Neural cell (in vitro differentiated cells): Measurements from ENCODE around the gene CEP350. TPM values are rescaled to one million over a fixed set of nuclear protein-coding genes. Genes with fewer than 3 reads are reported as not detected.

Source experiments
- H2AFZ ChIP-seq: fragments of 200-600, 300-800 bp; sonication (generic), shearing (Covaris generic); 2 replicates; pipeline ENCODE4 v1.6.0; 2014; ENCODE audit warnings: low read depth, mild to moderate bottlenecking, antibody characterized with exemption, low read length, moderate library complexity
- H3F3A ChIP-seq: fragments of 200-600 bp; shearing (Covaris generic); 2 replicates; pipeline ENCODE4 v1.6.1; 2016; ENCODE audit warnings: mild to moderate bottlenecking, moderate library complexity, mixed read lengths, antibody characterized with exemption, low read length; ENCODE audit not compliant: insufficient read depth, poor library complexity, severe bottlenecking
- H3K27ac ChIP-seq: fragments of 200-600, 300-800 bp; sonication (generic), shearing (Covaris generic); 2 replicates; pipeline ENCODE4 v1.5.1; 2014; ENCODE audit warnings: mild to moderate bottlenecking, low read length, moderate library complexity
- H3K27me3 ChIP-seq: fragments of 300-800, 200-600 bp; sonication (generic), shearing (Covaris generic); 2 replicates; pipeline ENCODE4 v1.6.0; 2014; ENCODE audit warnings: mild to moderate bottlenecking, low read depth, low read length, moderate library complexity; ENCODE audit not compliant: insufficient read depth
- H3K36me3 ChIP-seq: fragments of 300-800, 200-600 bp; sonication (generic), shearing (Covaris generic); 2 replicates; pipeline ENCODE4 v1.5.1; 2014; ENCODE audit warnings: mild to moderate bottlenecking, antibody characterized with exemption, low read length, moderate library complexity; ENCODE audit not compliant: insufficient read depth
- H3K4me2 ChIP-seq: fragments of 300-800, 200-600 bp; sonication (generic), shearing (Covaris generic); 2 replicates; pipeline ENCODE4 v1.6.0; 2014; ENCODE audit warnings: mild to moderate bottlenecking, low read length
- H3K4me3 ChIP-seq: fragments of 300-800, 200-600 bp; sonication (generic), shearing (Covaris generic); 2 replicates; pipeline ENCODE4 v1.5.1; 2014; ENCODE audit warnings: mild to moderate bottlenecking, low read length, moderate library complexity
- H3K79me2 ChIP-seq: fragments of 200-600 bp; shearing (Covaris generic); replicated peaks from 2 replicates; pipeline ENCODE4 v1.6.0; 2014; ENCODE audit warnings: mild to moderate bottlenecking, low read length, moderate library complexity; ENCODE audit not compliant: insufficient read depth
- H3K9ac ChIP-seq: fragments of 300-800, 200-600 bp; sonication (generic), shearing (Covaris generic); 2 replicates; pipeline ENCODE4 v1.6.1; 2016; ENCODE audit warnings: mild to moderate bottlenecking, low read length, mixed read lengths
- H3K9me2 ChIP-seq: fragments of 200-600 bp; shearing (Covaris generic); 2 replicates; pipeline ENCODE4 v1.6.1; 2016; ENCODE audit warnings: mild to moderate bottlenecking, low read length, mixed read lengths; ENCODE audit not compliant: insufficient read depth
- H3K9me3 ChIP-seq: fragments of 200-600, 300-800 bp; sonication (generic), shearing (Covaris generic); 2 replicates; pipeline ENCODE4 v1.6.1; 2016; ENCODE audit warnings: mild to moderate bottlenecking, mixed run types, low read length, moderate library complexity, mixed read lengths
- H4K20me1 ChIP-seq: fragments of 200-600 bp; shearing (Covaris generic); 2 replicates; pipeline ENCODE4 v1.6.1; 2016; ENCODE audit warnings: mild to moderate bottlenecking, mixed run types; ENCODE audit not compliant: insufficient read depth
- EP300 ChIP-seq: fragments of 450-650 bp; conservative IDR thresholded peaks from 2 replicates; pipeline ENCODE4 v1.6.1; 2014; ENCODE audit warnings: antibody characterized with exemption, mild to moderate bottlenecking, moderate library complexity; ENCODE audit not compliant: poor library complexity, severe bottlenecking
- EZH2 ChIP-seq: fragments of 200-600, 300-800 bp; shearing (Covaris generic), sonication (generic); IDR thresholded peaks from 2 replicates; pipeline ENCODE4 v1.6.1; 2014; ENCODE audit warnings: antibody characterized with exemption, low read length, borderline replicate concordance, mild to moderate bottlenecking; ENCODE audit not compliant: insufficient read depth, poor library complexity, severe bottlenecking
- MXI1 ChIP-seq: fragments of 450-650 bp; conservative IDR thresholded peaks from 2 replicates; pipeline ENCODE4 v1.6.1; 2014; ENCODE audit warnings: antibody characterized with exemption, mild to moderate bottlenecking; ENCODE audit not compliant: poor library complexity, severe bottlenecking
- POLR2AphosphoS5 ChIP-seq: IDR thresholded peaks from 2 replicates; pipeline ENCODE4 v1.6.1; 2012
- RAD21 ChIP-seq: fragments of 450-650 bp; conservative IDR thresholded peaks from 2 replicates; pipeline ENCODE4 v1.6.1; 2014; ENCODE audit warnings: antibody characterized with exemption, mild to moderate bottlenecking, moderate library complexity
- SMC3 ChIP-seq: fragments of 450-650 bp; conservative IDR thresholded peaks from 2 replicates; pipeline ENCODE4 v1.6.1; 2014; ENCODE audit warnings: antibody characterized with exemption, mild to moderate bottlenecking, moderate library complexity; ENCODE audit not compliant: poor library complexity
- TAF1 ChIP-seq: IDR thresholded peaks from 2 replicates; pipeline ENCODE4 v1.6.1; 2012; ENCODE audit warnings: low read depth
- polyA plus RNA-seq: library from polyadenylated mRNA; depleted of rRNA; stranded (reverse); fragments of >200 nt; gene quantifications from 2 replicates; pipeline ENCODE4 v1.2.3, GENCODE V29; 2014
- TF ChIP-seq, protein P1 (sequence below): IDR thresholded peaks from 2 replicates; pipeline ENCODE4 v1.6.1; 2012; ENCODE audit warnings: borderline replicate concordance
- TF ChIP-seq, protein P2 (sequence below): fragments of 450-650 bp; IDR thresholded peaks from 2 replicates; pipeline ENCODE4 v1.5.1; 2014; ENCODE audit warnings: antibody characterized with exemption, mild to moderate bottlenecking, moderate library complexity; ENCODE audit not compliant: poor library complexity, severe bottlenecking

The CEP350 gene
- polyA plus RNA-seq, 1 donor from 2014 or later: 28.1 TPM

DNA sequence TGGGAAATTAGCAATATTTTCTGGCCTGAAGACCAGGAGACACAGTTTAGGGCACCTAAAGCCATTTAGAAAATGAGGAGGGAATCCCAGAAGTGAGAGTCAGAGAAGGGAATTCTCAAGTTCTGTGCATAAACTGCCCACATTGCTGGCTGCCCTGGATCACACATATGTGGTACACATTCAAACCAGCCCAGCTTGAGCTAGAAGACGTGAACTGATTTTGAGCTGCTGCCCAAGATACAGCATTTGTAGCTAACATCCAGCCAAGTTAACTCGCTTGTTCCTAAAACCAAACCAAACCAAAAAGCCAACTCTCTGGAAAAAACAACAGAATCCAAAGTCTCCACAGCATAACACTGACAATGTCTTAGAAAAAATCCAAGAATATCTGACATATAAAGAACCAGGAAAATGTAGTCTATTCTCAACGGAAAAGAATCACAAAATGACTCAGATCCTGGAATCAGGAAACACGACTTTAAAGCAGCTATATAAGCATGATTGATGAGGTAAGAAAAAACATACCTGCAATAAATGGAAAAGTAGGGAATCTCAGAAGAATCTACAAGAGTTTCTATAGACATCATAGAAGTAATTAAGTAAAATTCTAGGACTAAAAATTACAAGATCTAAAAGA, 181.8 kb downstream of the CEP350 start:
- Histone ChIP-seq H3K27ac (no peak overlapping the region), H3F3A (no peaks in the 10 kb centered on the region), H3K79me2 (no peaks in the 10 kb centered on the region), H3K9ac (no peak overlapping the region), H3K9me3 (no peaks in the 10 kb centered on the region), H3K9me2 (no peaks in the 10 kb centered on the region), H2AFZ (no peak overlapping the region), H4K20me1 (no peaks in the 10 kb centered on the region), H3K27me3 (no peaks in the 10 kb centered on the region), H3K36me3 (no peaks in the 10 kb centered on the region), H3K4me3 (no peak overlapping the region), H3K4me2 (no peak overlapping the region)
- TF ChIP-seq, protein P1, sequence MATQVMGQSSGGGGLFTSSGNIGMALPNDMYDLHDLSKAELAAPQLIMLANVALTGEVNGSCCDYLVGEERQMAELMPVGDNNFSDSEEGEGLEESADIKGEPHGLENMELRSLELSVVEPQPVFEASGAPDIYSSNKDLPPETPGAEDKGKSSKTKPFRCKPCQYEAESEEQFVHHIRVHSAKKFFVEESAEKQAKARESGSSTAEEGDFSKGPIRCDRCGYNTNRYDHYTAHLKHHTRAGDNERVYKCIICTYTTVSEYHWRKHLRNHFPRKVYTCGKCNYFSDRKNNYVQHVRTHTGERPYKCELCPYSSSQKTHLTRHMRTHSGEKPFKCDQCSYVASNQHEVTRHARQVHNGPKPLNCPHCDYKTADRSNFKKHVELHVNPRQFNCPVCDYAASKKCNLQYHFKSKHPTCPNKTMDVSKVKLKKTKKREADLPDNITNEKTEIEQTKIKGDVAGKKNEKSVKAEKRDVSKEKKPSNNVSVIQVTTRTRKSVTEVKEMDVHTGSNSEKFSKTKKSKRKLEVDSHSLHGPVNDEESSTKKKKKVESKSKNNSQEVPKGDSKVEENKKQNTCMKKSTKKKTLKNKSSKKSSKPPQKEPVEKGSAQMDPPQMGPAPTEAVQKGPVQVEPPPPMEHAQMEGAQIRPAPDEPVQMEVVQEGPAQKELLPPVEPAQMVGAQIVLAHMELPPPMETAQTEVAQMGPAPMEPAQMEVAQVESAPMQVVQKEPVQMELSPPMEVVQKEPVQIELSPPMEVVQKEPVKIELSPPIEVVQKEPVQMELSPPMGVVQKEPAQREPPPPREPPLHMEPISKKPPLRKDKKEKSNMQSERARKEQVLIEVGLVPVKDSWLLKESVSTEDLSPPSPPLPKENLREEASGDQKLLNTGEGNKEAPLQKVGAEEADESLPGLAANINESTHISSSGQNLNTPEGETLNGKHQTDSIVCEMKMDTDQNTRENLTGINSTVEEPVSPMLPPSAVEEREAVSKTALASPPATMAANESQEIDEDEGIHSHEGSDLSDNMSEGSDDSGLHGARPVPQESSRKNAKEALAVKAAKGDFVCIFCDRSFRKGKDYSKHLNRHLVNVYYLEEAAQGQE: no peak
- TF ChIP-seq, protein P2, sequence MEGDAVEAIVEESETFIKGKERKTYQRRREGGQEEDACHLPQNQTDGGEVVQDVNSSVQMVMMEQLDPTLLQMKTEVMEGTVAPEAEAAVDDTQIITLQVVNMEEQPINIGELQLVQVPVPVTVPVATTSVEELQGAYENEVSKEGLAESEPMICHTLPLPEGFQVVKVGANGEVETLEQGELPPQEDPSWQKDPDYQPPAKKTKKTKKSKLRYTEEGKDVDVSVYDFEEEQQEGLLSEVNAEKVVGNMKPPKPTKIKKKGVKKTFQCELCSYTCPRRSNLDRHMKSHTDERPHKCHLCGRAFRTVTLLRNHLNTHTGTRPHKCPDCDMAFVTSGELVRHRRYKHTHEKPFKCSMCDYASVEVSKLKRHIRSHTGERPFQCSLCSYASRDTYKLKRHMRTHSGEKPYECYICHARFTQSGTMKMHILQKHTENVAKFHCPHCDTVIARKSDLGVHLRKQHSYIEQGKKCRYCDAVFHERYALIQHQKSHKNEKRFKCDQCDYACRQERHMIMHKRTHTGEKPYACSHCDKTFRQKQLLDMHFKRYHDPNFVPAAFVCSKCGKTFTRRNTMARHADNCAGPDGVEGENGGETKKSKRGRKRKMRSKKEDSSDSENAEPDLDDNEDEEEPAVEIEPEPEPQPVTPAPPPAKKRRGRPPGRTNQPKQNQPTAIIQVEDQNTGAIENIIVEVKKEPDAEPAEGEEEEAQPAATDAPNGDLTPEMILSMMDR: no peak
- no peak for TF ChIP-seq EZH2
- no peak for TF ChIP-seq SMC3
- TF ChIP-seq TAF1: no peak
- TF ChIP-seq EP300: no peak
- TF ChIP-seq POLR2AphosphoS5: no peak
- no peak for TF ChIP-seq MXI1
- no peak for TF ChIP-seq RAD21

DNA sequence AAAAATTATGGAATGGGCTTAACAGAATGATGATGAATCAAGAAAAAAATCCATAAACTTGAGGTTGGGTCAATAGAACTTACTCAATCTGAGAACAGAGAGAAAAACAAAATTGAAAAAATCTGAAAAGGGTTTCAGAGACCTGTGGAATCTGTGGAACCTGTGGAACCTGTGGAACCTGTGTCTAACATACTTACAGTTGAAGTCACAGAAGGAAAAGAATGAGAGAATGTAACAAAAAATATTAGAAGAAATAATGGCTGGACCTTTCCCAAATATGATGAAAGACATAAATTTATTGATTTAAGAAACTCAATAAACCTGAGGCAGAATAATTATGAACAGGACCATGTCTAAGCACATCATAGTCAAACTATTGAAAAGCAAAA, 182.4 kb downstream of the CEP350 start:
- Histone ChIP-seq H3K27ac (no peak overlapping the region), H3K79me2 (no peaks in the 10 kb centered on the region), H3K9me2 (no peaks in the 10 kb centered on the region), H4K20me1 (no peaks in the 10 kb centered on the region), H3K9ac (no peak overlapping the region), H3K9me3 (no peaks in the 10 kb centered on the region), H3F3A (no peaks in the 10 kb centered on the region), H3K36me3 (no peaks in the 10 kb centered on the region), H2AFZ (no peak overlapping the region), H3K27me3 (no peaks in the 10 kb centered on the region), H3K4me3 (no peak overlapping the region), H3K4me2 (no peak overlapping the region)
- TF ChIP-seq, protein P2: no peak
- TF ChIP-seq MXI1 (no peak), SMC3 (no peak), TAF1 (no peak), EZH2 (no peak), RAD21 (no peak), EP300 (no peak)
- TF ChIP-seq, protein P1: no peak
